Activated effector memory CD4-positive, alpha-beta T cell treated with Interleukin-2 at 50 U/mL for 16 hours (primary cell): ENCODE data around the gene SLC9C1.
"Not testable (repeated sequence)": the region's sequence is repeated elsewhere in the genome, so short reads cannot be mapped to it uniquely, and the experiment has no call there.

ENCODE experiments used
- DNase-seq: peaks from one replicate; pipeline ENCODE4 v3.0.0-alpha.2; 2020

The SLC9C1 gene

DNA sequence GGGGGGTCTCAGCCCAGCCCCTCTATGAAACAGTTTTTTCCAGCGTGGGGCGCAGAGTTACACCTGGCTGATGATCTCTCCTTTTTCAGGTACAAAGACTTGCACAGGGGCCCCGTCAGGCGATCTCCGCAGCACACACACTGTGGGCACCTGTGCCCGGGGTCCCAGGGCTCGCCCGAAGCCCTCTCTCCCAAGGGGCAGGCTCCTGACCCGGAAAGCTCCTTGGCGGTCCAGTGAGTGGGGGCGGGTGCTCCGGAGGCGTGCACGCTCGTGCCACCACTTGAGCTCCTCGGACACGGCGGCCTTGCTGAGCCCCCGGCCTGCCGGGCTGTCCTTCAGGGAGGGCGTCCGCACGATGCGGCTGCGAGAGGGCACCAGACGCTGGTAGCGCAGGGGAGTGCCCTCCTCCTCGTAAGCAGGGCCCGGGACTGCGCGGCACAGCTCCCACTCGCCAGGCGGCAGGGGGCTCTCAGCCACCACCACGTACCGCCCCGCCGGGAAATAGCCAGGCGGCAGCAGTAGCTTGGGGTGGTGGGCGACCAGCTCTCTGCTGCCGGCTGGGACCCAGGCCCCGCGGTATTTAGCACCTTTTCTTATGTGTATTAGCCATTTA, 108.5 kb downstream of the SLC9C1 start:
- not testable (repeated sequence) for DNase-seq

DNA sequence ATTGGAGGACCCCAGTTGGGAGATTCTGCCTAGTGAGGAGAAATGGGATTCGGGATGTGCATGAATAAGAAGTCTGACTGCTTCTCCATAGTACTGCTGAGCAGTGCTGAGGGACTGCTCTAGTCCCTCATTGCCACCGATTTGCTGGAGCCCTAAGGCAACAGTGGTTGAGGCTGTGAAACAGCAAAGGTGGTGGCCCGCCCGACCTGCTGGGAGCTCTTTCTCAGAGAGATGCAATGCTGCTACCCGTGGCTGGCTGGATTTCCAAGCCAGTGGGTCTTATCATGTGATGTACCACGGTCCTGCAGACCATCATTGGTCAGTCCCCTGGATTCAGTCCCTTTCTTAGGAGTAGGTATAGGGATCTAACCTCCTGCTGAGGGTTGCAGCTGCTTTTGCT, 118.4 kb downstream of the SLC9C1 start:
- no peak for DNase-seq

DNA sequence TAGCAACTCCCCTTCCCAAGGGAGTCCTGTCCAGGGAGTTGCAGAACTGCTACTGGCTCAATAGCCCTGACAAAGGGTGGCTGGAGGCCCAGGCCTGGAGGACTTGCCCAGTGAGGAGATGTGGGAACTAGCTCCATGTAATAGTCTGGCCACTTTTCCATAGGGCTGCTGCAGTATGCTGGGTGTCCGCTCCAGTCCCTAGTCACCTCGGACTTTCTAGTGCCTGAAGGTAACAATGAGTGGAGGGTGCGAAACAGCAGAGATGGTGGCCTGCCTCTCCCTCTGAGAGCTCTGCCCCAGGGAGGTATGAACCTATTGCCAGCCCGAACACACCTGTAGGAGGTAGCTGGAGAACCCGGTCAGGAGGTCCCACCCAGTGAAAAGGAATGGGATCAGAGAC, 119.0 kb downstream of the SLC9C1 start:
- no peak for DNase-seq

GRCh38 chr3:112171144-112171543, 122.9 kb downstream of the SLC9C1 start:
- no peak for DNase-seq

DNA sequence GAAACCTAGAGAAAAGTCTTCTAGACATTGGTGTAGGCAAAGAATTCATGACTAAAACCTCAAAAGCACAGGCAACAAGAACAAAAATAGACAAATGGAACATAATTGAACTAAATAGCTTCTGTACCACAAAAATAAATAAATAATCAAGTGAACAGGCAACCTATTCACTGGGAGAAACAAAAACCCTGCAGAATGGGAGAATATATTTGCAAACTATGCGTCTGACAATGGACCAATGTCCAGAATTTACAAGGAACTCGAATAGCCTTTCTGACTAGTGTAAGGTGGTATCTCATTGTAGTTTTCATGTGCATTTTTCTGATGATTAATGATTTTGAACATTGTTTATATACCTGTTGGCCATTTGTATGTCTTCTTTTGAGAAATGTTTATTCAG, 124.0 kb downstream of the SLC9C1 start:
- no peak for DNase-seq

- no peak for DNase-seq
Measured at GRCh38 chr3:112167758-112168157, 126.3 kb downstream of the SLC9C1 start.

- DNase-seq = no peak
Measured at GRCh38 chr3:112149136-112149535, 144.9 kb downstream of the SLC9C1 start.

DNA sequence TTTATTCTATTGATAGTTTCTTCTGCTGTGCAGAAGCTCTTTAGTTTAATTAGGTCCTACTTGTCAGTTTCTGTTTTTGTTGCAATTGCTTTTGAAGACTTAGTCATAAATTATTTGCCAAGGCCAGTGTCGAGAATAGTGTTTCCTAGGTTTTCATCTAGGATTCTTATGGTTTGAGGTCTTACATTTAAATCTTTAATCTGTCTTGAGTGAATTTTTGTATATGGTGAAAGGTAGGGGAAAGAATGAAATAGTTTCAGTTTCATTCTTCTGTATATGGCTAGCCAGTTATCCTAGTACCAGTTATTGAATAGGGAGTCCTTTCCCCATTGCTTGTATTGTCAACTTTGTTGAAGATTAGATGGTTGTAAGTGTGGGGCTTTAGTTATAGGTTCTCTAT, 150.3 kb downstream of the SLC9C1 start:
- DNase-seq = no peak

GRCh38 chr3:112143251-112143650, 150.8 kb downstream of the SLC9C1 start:
- DNase-seq = no peak

- no peak for DNase-seq
Measured at GRCh38 chr3:112141293-112141692, 152.7 kb downstream of the SLC9C1 start.

GRCh38 chr3:112140584-112140983, 153.4 kb downstream of the SLC9C1 start:
- no peak for DNase-seq

DNA sequence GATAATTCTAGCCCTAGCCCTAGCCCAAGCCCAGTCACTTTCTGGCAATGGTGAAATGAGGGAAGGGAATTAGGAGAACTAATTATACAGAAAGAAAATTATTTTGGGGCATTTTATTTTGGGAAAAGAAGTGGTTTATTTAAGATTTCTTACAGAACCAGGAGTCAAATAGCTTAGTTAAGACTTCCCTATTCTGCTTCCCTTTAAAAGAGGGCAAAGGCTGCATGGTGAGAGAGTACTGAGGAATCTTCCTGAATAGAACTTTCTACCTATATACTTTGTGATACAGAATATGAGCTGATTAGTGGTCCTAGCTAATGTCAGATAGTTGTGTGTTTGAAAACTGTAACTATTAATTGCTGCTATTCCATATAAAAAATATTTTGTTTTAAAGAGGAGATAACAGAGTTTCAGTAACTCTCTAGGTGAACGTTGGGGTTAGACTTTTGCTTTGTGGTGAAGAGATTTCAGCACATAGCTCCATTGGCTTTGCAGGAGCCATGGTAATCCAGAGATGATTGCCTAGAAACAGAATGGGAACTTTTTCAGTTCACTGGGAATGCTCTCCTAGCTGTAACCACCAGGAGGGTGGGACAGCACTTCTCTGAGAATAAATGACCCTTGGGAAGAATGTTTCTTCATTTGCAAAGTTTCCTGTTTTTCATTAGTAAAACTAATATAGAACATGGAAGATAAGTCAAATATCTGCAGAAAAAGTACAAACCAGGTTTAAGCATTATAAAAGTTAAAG, 155.6 kb downstream of the SLC9C1 start:
- no peak for DNase-seq

DNA sequence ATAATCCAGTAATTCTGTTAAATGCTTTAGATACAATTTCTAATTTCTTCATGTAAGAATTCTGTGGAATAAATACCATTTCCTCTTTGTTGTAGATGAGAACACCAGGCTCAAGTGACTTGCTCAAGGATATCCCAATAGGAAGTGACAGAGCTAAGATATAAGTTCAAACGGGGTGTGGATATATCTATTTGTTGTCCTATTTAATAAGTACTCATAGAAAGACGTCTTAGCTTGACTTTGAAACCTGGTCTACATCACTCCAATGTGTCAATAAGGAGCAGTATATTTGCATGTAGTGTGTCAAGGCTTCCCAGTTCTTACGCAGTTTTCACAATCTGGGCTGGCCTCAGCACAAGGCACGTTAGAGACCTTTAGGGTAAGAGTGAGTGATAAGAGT, 156.2 kb downstream of the SLC9C1 start:
- DNase-seq = no peak

DNA sequence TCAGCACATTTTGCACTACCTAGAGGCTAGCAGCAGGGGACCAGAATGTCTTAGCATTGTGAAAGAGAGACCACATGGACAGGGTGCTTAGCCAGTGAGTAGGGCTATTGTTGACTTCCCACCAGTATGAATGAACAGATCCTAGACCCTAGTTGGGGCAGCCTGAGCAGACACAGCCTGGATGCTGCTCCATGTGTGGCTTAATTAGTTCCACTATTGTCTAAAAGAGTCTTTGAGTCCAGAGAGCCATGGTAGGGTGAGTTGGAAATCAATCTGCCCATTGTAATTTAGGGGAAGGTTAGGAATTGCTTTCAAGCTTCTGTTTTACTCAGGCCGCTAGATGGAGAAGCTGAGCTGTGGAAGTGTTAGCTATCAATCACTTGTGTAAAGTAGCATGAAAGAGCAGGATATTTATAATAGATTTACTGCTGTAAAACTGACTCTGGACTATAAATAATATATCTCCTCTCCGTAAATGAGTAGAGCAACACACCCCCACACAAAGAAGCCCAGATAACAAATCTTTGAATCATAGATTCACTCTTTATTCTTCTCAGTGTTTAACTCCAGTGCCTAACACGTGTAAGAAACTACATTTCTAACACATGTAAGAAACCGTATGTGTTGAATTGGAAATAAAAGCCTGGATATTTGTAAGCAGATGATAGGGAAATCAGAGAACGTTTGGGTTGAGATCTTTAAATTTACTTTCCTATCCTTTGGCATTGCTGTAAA, 156.9 kb downstream of the SLC9C1 start:
- DNase-seq = no peak

DNA sequence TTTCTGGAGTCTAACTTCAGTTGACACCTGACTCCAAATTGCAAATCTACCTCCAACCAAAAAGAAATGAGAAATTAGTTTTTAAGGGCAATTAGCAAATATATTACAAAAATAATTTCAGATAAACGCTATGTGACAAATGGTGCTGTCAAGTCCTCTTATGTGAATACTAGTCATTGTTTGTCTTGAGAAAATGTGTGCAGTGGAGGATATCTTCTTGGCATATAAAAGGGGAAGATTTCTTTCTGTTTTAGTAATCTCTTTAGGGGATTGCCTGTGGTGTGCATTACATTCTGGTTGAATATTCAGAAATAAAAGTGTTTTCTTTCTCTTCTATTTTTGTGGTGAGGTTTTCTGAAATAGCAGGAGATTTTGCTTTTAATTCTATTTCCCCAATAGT, 158.0 kb downstream of the SLC9C1 start:
- DNase-seq = no peak

- DNase-seq = no peak
Measured at GRCh38 chr3:112134335-112135124, 159.5 kb downstream of the SLC9C1 start.

DNA sequence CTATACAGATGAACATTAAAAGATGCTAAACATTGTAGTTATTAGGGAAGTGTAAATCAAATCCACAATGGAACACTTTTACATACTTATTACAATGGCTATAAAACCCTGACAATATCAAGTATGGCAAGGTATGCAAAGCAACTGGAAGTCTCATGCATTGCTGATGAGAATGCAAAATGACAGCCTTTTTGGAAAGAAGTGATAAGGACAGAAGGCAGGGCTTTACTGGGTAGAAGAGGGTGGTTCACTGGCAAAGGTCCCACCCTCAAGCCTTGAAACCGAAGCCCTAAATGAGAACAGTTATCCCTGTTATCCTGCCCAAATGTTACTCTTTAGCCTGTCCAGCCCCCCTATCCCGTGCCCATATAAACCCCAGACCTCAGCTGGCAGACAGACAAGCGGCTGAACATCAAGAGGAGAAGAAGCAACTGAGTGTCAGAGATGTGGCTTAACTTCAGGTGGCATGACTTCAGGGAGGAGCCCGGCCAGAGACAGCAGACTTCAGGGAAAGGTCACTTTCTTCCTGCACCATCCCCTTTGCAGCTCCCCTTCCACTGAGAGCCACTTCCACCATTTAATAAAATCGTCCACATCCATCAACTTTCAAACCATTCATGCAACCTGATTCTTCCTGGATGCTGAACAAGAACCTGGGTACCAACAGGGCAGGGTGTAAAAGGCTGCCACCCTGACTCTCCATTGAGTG, 160.2 kb downstream of the SLC9C1 start:
- no peak for DNase-seq

GRCh38 chr3:112132975-112133448, 161.0 kb downstream of the SLC9C1 start, which contains the start of gene GCSAM:
TSS of gene GCSAM (minus strand) at chr3:112133248. CDS start at chr3:112133120, 128 bp downstream.
- DNase-seq = peak; percentile 54

GRCh38 chr3:112132554-112132953, 161.5 kb downstream of the SLC9C1 start:
- no peak for DNase-seq

DNA sequence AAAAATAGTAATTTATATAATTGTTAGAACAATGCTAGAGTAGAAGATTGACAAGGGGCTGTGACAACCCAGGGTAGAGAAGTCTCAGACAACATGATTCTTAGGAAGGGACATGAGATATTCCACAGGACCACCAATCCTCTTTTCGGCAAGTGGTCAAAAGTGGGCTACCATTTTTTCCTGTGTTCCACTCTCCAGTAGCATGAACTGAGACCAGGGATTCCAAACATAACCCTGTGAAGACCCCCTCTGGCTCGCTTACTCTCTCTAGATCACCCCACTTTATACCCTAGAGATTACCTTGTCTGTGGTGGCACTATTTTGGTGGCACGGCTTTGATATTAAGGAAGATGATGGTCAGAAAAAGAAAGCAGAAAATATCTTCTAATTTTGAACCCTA, 161.9 kb downstream of the SLC9C1 start:
- DNase-seq = no peak

GRCh38 chr3:112131111-112131510, 162.9 kb downstream of the SLC9C1 start:
- no peak for DNase-seq

GRCh38 chr3:112130638-112130993, 163.4 kb downstream of the SLC9C1 start:
- DNase-seq = no peak
